Daoy (cell line): ENCODE data around the gene ARMH1. TPM values are rescaled to one million over a fixed set of nuclear protein-coding genes. Genes with fewer than 3 reads are reported as not detected.
"Not testable (repeated sequence)": the region's sequence is repeated elsewhere in the genome, so short reads cannot be mapped to it uniquely, and the experiment has no call there.

Experiments used
- DNase-seq: peaks from one replicate; pipeline ENCODE4 v3.0.0-alpha.2; 2015; ENCODE audit warnings: low read depth
- total RNA-seq: library from RNA; depleted of rRNA; stranded (reverse); fragments of >200 nt; shearing (Covaris generic); gene quantifications from 2 replicates; pipeline ENCODE4 v1.2.3, GENCODE V29; 2014

Gene ARMH1
- total RNA-seq, 1 experiment from 2014 or later = not detected

DNA sequence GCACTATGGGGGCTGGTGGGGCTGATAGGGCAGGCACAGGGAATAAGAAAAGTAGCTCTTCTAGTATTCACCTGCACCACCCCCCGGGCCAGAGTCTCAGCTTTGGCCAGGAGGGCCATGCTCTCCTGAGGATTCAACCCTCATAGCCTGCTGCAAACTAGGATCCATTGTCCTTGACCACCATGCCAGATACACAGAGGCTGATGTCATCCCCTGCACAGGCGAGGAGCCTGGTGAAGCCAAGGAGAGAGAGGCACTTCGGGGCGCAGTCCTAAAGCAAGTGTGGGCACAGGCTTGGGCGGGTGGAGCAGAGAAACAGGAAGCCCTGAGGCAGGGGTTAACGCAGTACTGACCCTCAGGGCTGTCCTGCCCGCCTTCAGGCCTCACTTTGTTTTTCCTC lies 29.7 kb upstream of the ARMH1 start:
- no peak for DNase-seq

DNA sequence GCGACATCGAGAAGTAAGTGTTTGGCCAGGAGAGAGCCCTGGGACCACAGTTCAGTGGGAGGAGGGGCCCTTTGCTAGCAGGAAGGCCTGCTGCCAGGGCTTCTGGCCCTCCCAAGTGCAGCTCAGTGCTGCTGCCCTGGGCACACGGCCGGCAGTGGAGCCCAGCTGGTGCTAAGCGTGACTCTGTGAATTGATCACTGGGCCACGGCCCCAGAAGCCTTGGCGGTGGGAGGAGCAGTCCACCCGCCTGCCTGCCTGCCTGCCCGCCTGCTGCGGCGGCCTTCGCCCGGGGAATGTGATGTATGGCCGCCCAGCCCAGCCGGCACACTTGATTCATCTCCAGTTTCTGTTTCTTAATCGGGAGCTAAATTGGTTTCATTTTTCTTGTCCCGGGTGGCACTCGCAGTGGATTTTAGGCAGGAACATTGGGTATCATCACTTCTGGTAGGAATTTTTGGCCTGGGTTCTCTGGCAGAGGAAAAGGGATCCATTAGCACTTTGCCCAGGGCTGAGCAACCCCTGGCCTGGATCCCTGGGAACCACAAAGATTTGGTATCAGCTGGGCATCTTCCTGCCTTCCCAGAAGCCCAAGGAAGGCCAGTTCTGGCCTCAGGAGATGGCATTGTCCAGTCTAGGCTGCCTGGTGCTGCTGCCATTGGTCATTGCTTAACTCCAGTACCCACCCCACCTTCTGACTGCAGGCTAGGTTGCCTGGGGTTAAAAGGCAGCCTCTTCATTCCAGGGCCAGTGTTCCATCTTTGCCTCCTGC lies 28.9 kb upstream of the ARMH1 start:
- no peak for DNase-seq

DNA sequence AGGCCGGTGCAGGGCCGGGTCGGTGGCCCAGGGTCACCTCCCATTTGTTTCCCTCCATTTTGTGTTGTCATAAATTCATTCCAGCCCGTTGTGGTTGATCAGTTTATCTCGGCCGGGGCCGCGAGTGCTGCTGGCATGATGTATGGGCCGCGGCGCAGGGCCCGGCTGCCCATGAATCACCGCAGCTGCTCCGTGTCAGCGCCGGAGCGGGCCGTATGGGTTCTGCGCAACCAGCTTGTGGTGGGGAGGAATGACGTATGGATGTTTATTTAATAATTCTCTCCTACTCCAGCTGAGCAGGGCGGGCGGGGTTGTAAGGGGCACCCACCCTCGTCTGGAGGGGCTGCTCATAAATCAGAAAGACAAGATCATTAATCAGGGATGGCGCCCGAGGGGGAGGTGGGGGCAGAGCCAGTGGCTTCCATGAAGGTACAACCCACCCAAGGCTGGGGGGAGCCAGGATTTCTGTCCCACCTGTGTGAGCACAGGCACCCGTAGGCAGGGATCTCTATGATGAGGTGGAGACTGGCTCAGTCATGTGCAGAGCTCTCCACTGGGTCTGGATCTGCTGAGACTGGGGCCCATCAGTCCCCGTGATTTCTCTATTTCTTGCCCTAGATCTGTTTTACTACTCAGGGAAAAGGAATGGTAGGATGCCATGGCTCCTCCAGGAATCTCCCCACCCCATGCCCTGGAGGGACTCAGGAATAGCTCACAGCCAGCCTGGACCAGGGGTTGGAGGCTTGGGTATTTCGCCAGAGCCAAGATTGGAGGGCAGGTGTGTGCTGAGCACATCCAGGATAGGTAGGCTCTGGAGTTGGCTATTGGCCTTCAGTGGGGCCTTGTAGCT lies 28.0 kb upstream of the ARMH1 start:
- DNase-seq = no peak

DNA sequence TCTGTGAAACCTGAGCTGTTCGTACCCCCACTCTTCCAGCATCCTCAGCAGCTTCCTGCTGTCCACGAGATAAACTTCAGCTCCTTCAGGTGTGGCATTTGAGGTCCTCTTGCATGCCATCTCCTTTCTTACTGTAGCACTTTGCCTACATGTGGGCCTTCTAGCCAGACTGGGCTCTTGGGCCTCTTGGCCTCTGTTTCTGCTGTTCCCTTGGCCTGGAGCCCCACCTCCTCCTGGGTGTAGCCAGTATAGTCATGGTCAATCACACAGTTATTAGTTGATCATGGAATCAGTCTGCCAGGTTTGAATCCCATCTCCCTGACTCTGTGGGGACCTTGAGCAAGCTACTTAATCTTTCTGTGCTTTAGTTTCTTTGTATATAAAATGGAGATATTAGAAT lies 26.6 kb upstream of the ARMH1 start:
- DNase-seq = no peak

DNA sequence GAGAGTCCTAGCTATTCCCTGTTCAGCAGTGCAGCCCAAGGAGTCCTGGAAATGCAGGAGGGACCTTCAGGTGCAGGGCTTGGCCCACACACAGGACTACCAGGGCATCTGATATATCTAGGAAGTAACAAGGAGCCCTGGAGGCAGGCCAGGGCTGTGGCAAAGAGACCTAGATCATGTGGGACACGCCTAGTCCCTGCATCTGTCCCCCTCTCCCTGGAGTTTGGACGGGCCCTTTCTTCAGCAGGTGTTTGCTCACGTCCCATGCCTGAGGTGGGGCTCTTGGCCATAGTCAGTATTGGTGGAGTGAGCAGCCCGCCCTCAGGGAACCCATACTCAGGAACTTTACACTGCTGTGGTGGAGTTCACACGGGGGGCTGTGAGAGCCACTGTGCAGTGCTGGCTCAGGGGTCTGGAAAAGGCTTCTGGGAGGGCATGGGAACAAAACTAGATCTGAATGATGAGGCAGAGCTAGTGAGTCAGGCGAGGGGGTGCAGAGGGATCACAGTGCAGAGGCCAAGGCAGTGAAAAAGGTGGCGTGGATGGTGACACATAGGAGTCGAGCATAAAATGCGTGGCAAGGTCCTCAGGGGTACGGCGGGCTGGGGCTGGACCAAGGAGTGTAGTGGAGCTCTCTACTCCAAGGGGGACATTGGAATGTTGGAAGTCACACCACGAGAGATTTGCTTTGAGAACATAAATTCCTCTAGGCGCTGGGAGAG lies 25.8 kb upstream of the ARMH1 start:
- DNase-seq = no peak

DNA sequence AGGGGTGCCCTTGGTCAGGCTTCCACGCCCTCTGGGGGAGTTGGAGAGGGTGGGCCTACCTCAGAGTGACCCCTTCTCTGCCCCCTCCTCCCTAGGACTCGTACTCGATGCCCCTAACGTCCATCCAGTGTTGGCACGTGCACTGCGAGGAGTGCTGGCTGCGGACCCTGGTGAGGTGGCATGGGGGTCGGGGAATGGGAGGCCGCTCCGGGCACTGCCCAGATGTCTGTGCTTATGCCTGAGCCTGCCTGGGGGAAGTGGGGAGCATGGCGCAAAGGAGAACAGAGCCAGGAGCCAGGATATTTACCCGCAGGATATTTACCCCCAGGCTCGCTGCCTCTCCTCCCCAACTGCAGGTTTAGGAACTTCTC lies 24.7 kb upstream of the ARMH1 start:
- DNase-seq = no peak

DNA sequence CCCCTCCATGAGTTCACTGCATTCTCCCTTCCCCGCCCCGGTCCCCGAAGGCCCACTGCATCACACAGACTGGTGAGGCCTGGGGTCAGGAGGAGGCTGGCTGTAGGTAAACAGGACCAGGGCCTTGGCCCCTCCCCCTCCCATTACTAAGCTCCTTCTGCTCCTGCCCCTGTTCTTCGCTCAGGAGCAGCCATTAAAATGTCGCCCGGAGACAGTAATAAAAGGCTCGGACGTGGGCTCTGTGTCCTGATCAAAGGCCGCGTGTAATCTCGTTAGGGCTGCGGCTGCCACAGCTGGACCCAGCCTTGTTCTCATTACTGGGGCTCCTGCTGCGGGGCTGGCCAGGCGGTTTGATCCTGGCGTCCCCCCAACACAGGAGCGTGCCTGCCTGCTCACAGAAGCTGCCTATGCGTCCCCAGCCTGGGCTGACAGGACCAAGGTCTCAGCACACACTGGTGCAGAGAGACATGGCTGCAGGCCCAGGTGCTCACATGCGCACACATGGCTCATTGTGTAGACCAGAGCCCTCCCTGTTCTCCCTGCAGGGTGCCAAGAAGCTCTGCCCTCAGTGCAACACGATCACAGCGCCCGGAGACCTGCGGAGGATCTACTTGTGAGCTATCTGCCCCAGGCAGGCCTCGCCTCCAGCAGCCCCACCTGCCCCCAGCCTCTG lies 24.2 kb upstream of the ARMH1 start:
- DNase-seq = no peak

DNA sequence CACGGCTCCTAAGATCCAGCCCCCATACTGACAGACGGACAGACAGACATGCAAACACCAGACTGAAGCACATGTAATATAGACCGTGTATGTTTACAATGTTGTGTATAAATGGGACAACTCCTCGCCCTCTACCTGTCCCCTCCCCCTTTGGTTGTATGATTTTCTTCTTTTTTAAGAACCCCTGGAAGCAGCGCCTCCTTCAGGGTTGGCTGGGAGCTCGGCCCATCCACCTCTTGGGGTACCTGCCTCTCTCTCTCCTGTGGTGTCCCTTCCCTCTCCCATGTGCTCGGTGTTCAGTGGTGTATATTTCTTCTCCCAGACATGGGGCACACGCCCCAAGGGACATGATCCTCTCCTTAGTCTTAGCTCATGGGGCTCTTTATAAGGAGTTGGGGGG lies 23.4 kb upstream of the ARMH1 start:
- DNase-seq = no peak

DNA sequence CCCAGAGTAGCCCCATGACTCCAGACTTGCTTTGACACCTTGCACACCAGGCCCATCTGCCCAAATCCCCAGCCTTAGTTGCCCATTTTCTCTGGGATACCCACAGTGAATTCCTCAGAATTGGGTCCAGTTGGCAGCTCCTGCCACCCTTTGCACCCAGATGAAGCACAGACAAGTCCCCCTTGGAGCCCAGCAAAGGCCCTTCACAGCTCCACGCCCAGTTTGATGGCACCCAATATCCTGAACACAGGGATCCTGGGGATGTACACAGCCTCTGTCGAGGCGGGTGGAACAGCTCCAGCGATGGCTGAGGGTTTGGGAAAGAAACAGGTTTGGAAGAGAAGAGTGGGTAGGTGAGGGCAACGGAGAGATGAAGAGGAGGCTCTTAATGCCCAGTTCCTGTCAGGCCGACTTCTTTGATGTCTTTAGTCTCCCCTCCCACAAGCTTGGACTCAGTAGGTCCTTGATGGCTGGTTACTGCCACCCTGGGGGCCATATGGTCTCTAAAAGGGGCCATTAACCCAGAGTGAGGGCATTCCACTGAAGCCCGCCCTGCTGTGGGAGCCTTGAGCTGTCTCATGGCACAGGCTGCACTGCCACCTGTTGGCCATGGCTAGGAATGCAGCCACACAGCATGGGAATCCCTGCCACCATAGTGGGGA lies 21.9 kb upstream of the ARMH1 start:
- peak; percentile 83 for DNase-seq

DNA sequence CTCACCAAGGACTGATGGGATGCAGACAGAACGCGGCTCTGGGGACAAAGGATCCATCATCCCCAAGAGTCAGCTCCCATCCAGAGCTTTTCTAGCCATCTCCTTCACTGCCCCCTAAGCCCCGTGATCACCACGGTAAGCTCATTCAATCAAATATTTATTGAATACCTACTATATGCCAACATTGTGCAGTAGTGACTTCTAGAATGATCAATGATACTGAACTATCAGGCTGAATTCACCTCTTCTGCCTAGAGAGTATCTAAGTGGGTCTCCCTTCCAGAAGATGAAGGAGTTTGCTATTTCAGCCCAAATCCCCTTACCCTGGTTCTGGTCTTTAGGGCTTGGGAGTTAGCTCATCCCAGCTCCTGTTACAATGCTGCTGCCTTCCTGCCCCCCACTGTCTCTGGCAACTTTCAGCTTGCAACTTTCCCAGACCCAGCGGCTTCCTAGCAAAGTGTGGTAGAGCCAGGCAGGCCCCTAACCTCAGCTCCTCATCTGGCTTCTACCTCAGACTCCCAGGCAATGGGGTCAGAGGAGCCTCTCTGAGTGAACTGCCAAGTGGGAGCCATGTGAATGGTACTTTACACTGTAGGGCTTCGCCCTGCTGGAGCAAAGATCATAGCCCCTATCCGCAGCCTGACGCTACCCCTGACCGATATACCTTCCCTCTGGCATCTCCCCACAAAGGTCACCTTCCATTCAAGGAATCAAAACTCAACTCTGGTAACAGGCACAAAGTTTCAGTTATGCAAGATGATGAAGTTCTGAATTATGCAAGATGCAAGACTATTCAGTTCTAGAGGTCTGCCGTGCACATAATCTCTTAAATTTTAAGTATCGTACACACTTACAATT lies 21.2 kb upstream of the ARMH1 start:
- DNase-seq = no peak

DNA sequence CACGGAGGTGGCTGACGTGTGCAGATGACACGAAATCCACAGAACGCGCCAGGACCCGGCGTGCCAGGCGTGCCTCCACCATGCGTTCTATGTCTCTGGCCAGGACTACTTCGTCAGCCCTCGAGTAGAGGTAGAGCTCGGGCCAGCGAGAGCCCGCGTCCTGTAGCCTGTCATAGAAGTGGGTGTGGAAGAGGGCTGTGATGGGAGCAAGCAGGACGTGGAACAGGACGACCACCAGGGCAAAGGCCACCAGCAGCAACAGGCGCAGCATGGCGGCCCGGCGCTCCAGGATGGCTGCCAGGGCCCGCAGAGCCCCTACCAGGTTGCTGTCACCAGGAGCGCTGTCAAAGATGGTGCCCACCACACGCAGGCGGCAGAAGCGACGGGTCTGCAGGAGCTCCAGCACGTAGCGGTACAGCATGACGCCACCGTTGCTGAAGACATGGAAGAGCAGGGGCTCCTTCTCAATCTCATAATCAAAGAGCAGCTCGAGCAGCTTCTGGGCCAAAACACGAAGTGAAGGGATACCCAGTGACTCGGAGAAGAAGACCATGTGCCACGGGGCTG lies 19.8 kb upstream of the ARMH1 start:
- DNase-seq = no peak

DNA sequence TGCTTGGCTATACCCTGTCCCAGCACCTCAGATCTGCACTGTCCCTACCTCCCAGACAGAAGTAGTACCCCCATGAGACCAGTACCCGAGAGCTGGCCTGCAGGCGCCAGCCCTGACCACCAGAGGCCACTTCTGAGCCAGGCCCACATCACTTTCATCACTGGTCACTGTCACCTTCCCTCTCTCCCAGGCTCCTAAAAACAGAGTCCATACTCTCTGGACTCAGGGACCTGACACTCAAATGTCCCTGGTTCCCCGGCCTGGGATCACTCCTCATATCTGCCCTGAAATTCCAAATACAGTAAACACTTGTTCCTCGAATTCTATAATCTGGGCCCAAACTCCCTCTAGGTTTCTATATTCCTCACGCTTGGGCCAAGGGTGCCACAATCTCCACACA lies 18.9 kb upstream of the ARMH1 start:
- peak; percentile 25 for DNase-seq

DNA sequence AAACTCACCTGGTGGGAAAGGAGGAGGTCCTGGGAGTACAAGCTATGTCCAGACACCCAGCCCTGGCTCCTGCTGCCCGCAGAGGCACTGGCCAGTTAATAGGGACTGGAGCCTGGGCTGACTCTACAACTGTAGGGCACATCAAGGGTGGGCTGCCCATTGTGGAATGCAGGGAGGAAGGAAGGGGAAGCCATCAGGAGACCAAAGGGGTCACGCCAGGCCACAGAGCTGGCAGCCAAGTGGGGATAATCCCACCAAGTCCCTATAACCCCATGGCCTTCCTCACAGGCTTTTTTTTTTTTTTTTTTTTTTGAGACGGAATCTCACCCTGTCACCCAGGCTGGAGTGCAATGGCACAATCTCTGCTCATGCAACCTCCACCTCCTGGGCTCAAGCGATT lies 14.9 kb upstream of the ARMH1 start:
- DNase-seq = no peak

DNA sequence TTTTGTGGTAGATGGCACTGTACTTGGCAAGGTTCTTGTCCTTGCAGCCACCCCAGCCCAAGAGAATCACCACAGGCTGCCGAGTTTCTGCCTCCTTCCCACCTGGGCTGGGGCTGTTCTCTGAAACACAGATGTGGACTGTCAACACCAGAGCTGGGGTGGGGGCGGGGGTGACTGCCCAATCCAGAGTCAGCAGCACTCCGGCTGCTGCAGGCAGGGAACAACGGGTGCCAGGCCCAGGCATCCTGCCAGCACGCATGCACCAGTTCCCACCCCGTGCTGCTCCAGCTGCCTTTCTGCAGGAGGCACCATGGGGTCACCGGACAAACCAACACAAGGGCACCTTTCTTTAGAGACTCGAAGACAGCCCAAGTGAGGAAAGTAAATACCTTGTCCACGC lies 14.3 kb upstream of the ARMH1 start:
- DNase-seq = no peak

DNA sequence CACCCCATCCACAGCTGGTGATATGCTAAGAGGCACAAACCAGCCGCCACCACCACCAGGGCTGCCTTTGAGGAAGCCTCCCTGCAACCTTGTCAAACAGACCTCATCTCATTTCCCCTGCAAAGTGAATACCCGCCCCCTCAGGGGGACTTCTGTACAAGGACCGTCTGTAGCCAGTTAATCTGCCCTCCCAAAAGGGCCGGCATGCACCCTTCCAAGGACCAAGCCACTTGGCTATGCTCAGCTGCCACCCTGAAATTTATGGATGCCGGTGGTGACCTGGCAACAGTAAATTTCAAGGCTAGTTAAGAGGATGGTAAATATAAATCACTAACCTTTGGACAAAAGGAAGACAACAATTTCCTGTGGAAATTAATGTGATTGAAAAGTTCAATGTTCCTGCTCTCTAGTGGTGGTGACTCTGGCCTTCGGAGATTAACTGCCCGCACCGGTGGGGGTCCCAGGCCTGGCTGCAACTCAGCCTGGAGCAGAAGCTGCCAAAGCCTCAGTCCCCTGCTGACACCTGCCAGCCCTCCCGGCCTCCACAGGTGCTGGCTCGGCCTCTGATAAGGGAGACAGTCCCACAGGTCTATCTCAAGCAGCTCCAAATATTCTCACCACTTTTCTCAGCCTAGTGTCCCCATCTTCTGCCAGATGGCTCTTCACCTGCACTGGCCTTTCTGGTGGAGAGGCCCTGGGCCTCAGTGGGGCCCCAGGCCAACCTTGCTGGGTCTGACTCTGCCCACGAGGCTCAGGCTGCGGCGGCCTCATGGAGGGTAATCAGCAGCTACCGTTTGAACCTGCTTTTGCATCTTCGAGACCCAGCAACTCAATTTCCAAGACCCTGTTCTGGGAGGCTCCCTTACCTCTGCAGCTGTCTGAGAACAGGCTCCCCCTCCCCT lies 12.5 kb upstream of the ARMH1 start:
- no peak for DNase-seq

DNA sequence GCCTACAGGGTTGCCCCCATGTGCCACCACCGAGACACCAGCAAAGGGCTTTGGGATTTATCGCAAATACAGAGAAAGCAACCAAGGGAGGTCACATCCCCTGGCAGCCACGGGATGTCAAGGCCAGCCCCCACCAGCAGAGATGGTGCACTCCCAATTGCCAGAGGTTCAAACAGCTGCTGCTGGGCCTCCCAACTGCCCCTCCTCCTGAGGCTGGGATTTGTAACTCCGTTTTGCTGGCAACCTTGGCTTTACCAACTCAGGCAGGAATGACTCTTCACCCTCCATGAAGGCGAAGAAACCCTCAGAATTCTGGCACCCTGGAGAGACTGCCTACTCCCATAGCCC lies 11.9 kb upstream of the ARMH1 start:
- DNase-seq = no peak

DNA sequence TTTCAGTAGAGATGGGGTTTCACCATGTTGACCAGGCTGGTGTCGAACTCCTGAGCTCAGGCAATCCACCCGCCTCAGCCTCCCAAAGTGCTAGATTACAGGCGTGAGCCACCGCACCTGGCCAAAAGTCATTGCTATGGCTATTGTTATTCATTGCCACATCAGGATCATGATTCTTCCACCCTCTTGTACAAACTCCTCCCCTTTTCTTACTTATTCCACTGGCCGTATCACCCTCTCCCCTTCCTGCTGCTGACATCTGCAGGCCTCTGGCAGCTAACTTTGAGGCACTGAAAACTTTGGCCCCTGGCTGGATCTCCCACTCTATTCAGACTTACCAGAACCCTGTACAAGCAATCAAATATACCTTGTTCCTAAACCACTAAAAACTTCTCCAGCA lies 11.1 kb upstream of the ARMH1 start:
- DNase-seq = no peak

DNA sequence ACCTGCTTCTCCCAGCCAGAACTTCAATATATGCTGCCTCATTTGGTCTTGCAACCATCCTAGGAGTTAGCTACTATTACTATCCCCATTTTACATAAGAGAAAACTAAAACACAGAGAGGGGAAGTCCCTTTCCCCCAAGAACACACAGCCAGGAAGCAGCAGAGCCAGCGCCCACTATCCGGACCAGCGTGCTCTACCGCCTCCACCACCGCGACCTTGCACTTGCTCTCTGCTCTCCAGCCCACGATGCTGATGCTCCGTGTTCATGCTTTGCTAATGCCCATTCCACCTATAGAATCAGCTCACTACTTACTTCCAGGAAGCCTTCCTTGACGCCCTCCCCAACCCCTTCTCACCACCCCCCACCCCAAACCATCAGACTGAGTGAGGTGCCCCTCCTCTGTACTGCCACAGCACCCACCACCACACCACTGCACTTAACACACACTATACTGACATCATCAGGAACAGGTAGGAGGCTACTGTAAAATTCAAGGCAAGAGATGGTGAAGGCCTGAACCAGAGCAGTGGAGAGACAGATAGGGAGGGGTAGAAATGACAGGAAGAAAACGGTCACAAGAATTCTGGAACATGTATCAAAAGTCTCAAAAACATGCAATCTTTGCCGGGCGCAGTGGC lies 9.7 kb upstream of the ARMH1 start:
- DNase-seq = no peak

DNA sequence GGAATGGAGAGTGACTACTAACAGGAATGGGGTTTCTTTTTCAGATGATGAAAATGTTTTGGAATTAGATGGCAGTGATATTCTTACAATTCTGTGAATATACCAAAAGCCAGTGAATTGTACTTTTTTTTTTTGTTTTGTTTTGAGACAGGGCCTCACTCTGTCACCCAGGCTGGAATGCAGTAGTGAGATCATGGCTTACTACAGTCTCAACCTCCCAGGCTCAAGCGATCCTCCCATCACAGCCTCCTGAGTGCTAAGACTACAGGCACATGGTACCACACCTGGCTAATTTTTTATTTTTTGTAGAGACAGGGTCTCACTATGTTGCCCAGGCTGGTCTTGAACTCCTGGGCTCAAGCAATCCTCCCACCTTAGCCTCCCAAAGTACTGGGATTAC lies 7.8 kb upstream of the ARMH1 start:
- DNase-seq = not testable (repeated sequence)
